Lung (tissue), 12 donors: Measurements from ENCODE around the gene CPE. TPM values are rescaled to one million over a fixed set of nuclear protein-coding genes. Genes with fewer than 3 reads are reported as not detected.

Source experiments
- ATAC-seq: fragments of 200-7000 bp; cut with Tn5 transposase; one replicate; pipeline ENCODE4 v1.9.1; 2020; ENCODE audit warnings: moderate number of reproducible peaks; ENCODE audit not compliant: insufficient read depth, low FRiP score
- DNase-seq, 3 donors: peaks; one replicate each; pipeline ENCODE4 v3.0.0-alpha.2; 2013 to 2017
- H3K27ac ChIP-seq, 2 donors: one replicate each; pipeline ENCODE4 v1.5.1; 2013; ENCODE audit warnings: mild to moderate bottlenecking in 2 of 2, moderate library complexity in 2 of 2, control low read depth in 1 of 2, inconsistent platforms in 1 of 2, low read depth in 1 of 2, low read length in 1 of 2
- H3K27me3 ChIP-seq, 3 donors: one replicate each; pipeline ENCODE4 v1.5.1; 2013; ENCODE audit warnings: low read length in 2 of 3; ENCODE audit not compliant: control insufficient read depth in 3 of 3, insufficient read depth in 3 of 3
- H3K36me3 ChIP-seq, 4 donors: one replicate each; pipeline ENCODE4 v1.5.1; 2013; ENCODE audit warnings: low read length in 4 of 4, mild to moderate bottlenecking in 1 of 4, moderate library complexity in 1 of 4; ENCODE audit not compliant: control insufficient read depth in 4 of 4, insufficient read depth in 4 of 4
- H3K4me1 ChIP-seq, 5 donors: one replicate each; pipeline ENCODE4 v1.5.1; 2013; ENCODE audit warnings: low read length in 5 of 5, mild to moderate bottlenecking in 2 of 5, moderate library complexity in 1 of 5; ENCODE audit not compliant: control insufficient read depth in 5 of 5, insufficient read depth in 5 of 5
- H3K4me3 ChIP-seq: one replicate; pipeline ENCODE4 v1.5.1; 2013; ENCODE audit warnings: mild to moderate bottlenecking, control low read depth, moderate library complexity
- H3K9ac ChIP-seq, 2 donors: one replicate each; pipeline ENCODE4 v1.5.1; 2013; ENCODE audit warnings: low read length in 2 of 2, control low read depth in 1 of 2; ENCODE audit not compliant: insufficient read depth in 1 of 2
- H3K9me3 ChIP-seq, 4 donors: one replicate each; pipeline ENCODE4 v1.5.1; 2013; ENCODE audit warnings: low read length in 3 of 4, mild to moderate bottlenecking in 1 of 4, moderate library complexity in 1 of 4; ENCODE audit not compliant: control insufficient read depth in 4 of 4, insufficient read depth in 3 of 4
- CTCF ChIP-seq: IDR thresholded peaks from 2 replicates; pipeline ENCODE4 v1.5.1; 2012; ENCODE audit warnings: mild to moderate bottlenecking; ENCODE audit errors: control extremely low read depth, extremely low read depth
- WGBS, 2 donors: extraction: QIAGEN DNeasy Blood & Tissue Kit; methylation state at CpG; one replicate each; pipeline ENCODE4 v1.1.7; 2013; 5-methylcytosine and 5-hydroxymethylcytosine counted together
- polyA plus RNA-seq, 2 donors: library from polyadenylated mRNA; stranded (reverse); fragments of 200-250 nt; gene quantifications; one replicate each; pipeline ENCODE4 v1.2.1, GENCODE V29; 2013
- total RNA-seq, 2 donors: library from RNA; depleted of rRNA in 1 of 2; stranded (reverse); fragments of >200 nt in 1 of 2; gene quantifications; one replicate each; pipeline ENCODE4 v1.2.1, GENCODE V29; 2014 to 2021
- donor health status: control.
- donor health status: control.
- donor health status: Bipolar disorder and iron deficiency.
- donor health status: healthy.
- donor health status: DM: yes; HTN: yes; CAD: no.

Gene CPE
- total and polyA plus RNA-seq, 4 donors: 6.6 to 135 (median 14.3) TPM

DNA sequence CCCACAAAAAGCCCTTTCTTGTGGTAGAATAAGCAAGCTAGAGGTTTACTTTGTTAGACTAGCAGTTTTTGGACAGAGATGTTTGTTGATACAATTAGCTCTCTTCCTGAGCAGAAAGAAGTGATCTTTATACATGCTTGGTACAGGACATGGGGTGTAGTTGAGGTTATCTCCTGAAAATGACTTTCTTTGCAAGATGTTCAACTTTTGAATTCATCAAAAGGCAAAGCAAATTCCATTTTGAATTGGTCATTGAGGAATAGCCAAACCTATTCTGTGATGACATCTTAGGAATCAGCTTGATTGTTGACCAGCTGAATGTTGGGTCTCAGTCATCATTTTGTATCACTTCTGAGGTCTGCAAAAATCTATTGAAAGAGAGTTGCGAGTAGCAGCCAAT is 3.8 kb downstream of the CPE start:
- H3K4me3 ChIP-seq: no peak overlapping the region
- TF ChIP-seq CTCF: no peak
- DNase-seq: no peak
- H3K36me3 ChIP-seq: no peaks in the 10 kb centered on the region
- H3K27me3 ChIP-seq: no peaks in the 10 kb centered on the region
- ATAC-seq: no peak
- no peaks in the 10 kb centered on the region for H3K9me3 ChIP-seq
- H3K9ac ChIP-seq: no peak overlapping the region
- peaks cover 0 to 43% (median 7%) of the 10 kb centered on the region in 5 donors for H3K4me1 ChIP-seq
- 95 to 100% methylated on average over 1 of the region's 1 CpG for WGBS, 2 donors
- H3K27ac ChIP-seq: no peak overlapping the region

DNA sequence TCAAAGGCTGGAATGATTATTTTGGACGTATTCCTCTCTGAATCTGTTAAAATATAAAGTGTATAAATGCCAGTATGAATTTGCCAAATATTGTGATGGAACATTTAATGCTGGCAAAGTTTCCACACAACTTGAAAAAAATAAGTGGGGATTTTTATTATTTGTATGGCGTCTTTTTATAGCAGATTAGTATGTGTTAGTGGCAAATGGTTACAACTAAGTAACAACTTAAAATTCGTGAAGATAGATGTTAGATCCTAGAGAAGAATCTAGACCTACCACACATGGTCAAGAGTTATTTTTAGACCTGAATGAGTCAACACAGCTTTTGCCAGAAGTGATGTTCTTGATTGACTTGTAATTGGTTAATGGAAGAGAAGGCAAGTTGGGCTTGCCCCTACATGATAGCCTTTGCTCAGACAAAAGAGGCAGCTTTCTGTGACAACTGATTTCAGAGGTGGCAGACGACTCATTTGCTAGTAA is 4.8 kb downstream of the CPE start:
- Histone ChIP-seq H3K27me3 (no peaks in the 10 kb centered on the region), H3K4me3 (no peak overlapping the region), H3K36me3 (no peaks in the 10 kb centered on the region), H3K9me3 (no peaks in the 10 kb centered on the region), H3K4me1 (peaks cover 0 to 40% (median 7%) of the 10 kb centered on the region in 5 donors), H3K9ac (no peak overlapping the region), H3K27ac (no peak overlapping the region)
- DNase-seq: peak in 2 of 3 donors; percentile 70 to 75
- WGBS, 2 donors: 66 to 82% methylated on average over 4 of the region's 4 CpGs
- TF ChIP-seq CTCF: no peak
- no peak for ATAC-seq

GRCh38 chr4:165384186-165384585 is 5.4 kb downstream of the CPE start:
- no peak for TF ChIP-seq CTCF
- ATAC-seq (no peak), DNase-seq (peak in 1 of 3 donors; percentile 24)
- Histone ChIP-seq H3K4me3 (no peak overlapping the region), H3K27me3 (no peaks in the 10 kb centered on the region), H3K27ac (no peak overlapping the region), H3K9me3 (no peaks in the 10 kb centered on the region), H3K4me1 (peaks cover 0 to 39% (median 5%) of the 10 kb centered on the region in 5 donors), H3K36me3 (no peaks in the 10 kb centered on the region), H3K9ac (no peak overlapping the region)
- WGBS, 2 donors: 83 to 93% methylated on average over 3 of the region's 3 CpGs

DNA sequence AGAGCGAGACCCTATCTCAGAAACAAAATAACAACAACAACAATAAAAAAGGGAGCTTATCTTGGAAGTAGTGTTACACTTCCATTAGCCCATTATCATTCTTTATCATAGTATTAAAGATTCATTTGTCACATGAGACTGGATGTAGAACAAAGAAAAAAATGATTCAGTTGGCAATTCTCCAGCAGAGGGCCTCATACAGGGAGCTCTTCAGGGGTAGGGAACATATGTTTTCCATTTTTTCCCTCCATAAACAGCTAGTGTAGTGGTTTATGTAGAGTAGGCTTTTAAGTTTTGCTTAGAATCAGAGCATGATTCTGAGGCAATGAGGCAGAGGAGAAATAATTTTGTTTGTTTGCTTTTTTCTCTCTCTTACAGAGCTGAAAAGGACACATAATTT is 5.8 kb downstream of the CPE start:
- H3K4me1 ChIP-seq: peaks cover 0 to 39% (median 5%) of the 10 kb centered on the region in 5 donors
- H3K27me3 ChIP-seq: no peaks in the 10 kb centered on the region
- H3K9me3 ChIP-seq: no peaks in the 10 kb centered on the region
- DNase-seq (peak in 2 of 3 donors; percentile 92 to 93), ATAC-seq (no peak)
- WGBS, 2 donors: 85 to 97% methylated on average over 1 of the region's 1 CpG
- no peak overlapping the region for H3K4me3 ChIP-seq
- H3K9ac ChIP-seq: no peak overlapping the region
- H3K36me3 ChIP-seq: no peaks in the 10 kb centered on the region
- TF ChIP-seq CTCF: no peak
- no peak overlapping the region for H3K27ac ChIP-seq
